OCI-LY3 (cell line): ENCODE results near the gene SPAAR.

Experiments used
- CTCF ChIP-seq: fragments of 200-600, 300-600 bp; sonication (generic); IDR thresholded peaks from 2 replicates; pipeline ENCODE4 v1.5.1; 2014; ENCODE audit warnings: antibody characterized with exemption, low read length, low read depth
- EZH2phosphoT487 ChIP-seq: fragments of 200-600 bp; shearing (Covaris generic); IDR thresholded peaks from 2 replicates; pipeline ENCODE4 v1.6.1; 2018; ENCODE audit warnings: antibody characterized with exemption, mixed run types, low read depth

DNA sequence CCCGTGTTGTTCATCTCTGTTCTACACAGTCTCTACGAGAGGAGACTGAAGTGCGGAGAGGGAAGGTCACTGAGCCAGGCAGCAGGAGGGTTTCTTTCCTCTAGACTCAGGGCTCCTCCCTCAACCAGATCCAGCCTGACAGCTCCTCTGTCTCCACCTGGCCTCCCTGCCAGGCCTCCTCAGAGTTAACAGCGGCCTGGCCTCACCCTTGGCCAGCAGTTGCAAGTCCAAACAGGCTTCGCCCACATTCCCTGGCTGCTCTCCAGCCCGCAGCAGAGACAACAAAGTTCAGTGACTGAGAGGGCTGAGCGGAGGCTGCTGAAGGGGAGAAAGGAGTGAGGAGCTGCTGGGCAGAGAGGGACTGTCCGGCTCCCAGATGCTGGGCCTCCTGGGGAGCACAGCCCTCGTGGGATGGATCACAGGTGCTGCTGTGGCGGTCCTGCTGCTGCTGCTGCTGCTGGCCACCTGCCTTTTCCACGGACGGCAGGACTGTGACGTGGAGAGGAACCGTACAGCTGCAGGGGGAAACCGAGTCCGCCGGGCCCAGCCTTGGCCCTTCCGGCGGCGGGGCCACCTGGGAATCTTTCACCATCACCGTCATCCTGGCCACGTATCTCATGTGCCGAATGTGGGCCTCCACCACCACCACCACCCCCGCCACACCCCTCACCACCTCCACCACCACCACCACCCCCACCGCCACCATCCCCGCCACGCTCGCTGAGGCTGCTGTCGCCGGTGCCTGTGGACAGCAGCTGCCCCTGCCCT is 3.2 kb upstream of the SPAAR start, which contains the start of gene HRCT1:
- TF ChIP-seq CTCF (no peak), EZH2phosphoT487 (no peak)
